Mesenchymal stem cell (in vitro differentiated cells and primary cell): ENCODE measurements around the gene TIMM17A.
A peak's percentile ranks its signal among the peaks of the same experiment; 100 is the strongest.

Experiments
- DNase-seq: peaks from one replicate; pipeline ENCODE4 v3.0.0-alpha.2; 2013
- H2AFZ ChIP-seq: one replicate; pipeline ENCODE4 v1.6.1; 2013; ENCODE audit warnings: low read depth, mild to moderate bottlenecking, control low read depth, inconsistent platforms, low read length, moderate library complexity
- H2AK5ac ChIP-seq: 2 replicates; pipeline ENCODE4 v1.6.1; 2013; ENCODE audit warnings: low read length, moderate library complexity, mild to moderate bottlenecking, inconsistent platforms; ENCODE audit not compliant: severe bottlenecking
- H2BK120ac ChIP-seq: one replicate; pipeline ENCODE4 v1.6.1; 2013; ENCODE audit warnings: low read depth, mild to moderate bottlenecking, inconsistent platforms, low read length, moderate library complexity
- H2BK12ac ChIP-seq, 2 experiments: one replicate each; pipeline ENCODE4 v1.6.1; 2013; ENCODE audit warnings: inconsistent platforms in 2 of 2, low read length in 2 of 2, mild to moderate bottlenecking in 2 of 2, moderate library complexity in 2 of 2, control low read depth in 1 of 2
- H2BK15ac ChIP-seq: one replicate; pipeline ENCODE4 v1.6.1; 2013; ENCODE audit warnings: mild to moderate bottlenecking, low read depth, inconsistent platforms; ENCODE audit not compliant: poor library complexity, severe bottlenecking
- H2BK5ac ChIP-seq: 2 replicates; pipeline ENCODE4 v1.6.1; 2013; ENCODE audit warnings: low read depth, mild to moderate bottlenecking, low read length, control low read depth, inconsistent platforms; ENCODE audit not compliant: poor library complexity, severe bottlenecking
- H3K14ac ChIP-seq, 2 experiments: one replicate each; pipeline ENCODE4 v1.6.1; 2013; ENCODE audit warnings: inconsistent platforms in 2 of 2, low read length in 2 of 2, control low read depth in 1 of 2, mild to moderate bottlenecking in 1 of 2, moderate library complexity in 1 of 2
- H3K18ac ChIP-seq, 2 experiments: one replicate each; pipeline ENCODE4 v1.6.1; 2013; ENCODE audit warnings: inconsistent platforms in 2 of 2, low read length in 2 of 2, control low read depth in 1 of 2, low read depth in 1 of 2, mild to moderate bottlenecking in 1 of 2
- H3K23ac ChIP-seq, 2 experiments: one replicate each; pipeline ENCODE4 v1.6.1; 2013; ENCODE audit warnings: inconsistent platforms in 2 of 2, low read length in 2 of 2, mild to moderate bottlenecking in 2 of 2, moderate library complexity in 2 of 2, control low read depth in 1 of 2
- H3K27ac ChIP-seq: 2 replicates; pipeline ENCODE4 v1.5.1; 2013; ENCODE audit warnings: mild to moderate bottlenecking, moderate library complexity, low read length, control low read depth, inconsistent platforms; ENCODE audit not compliant: poor library complexity, severe bottlenecking
- H3K27me3 ChIP-seq, 2 experiments: 2 replicates each; pipeline versions ENCODE4 v1.6.1 to v1.7.0; 2013; ENCODE audit warnings: low read length in 2 of 2, mild to moderate bottlenecking in 2 of 2, moderate library complexity in 2 of 2, control low read depth in 1 of 2, inconsistent platforms in 1 of 2; ENCODE audit not compliant: control insufficient read depth in 1 of 2, insufficient read depth in 1 of 2
- H3K36me3 ChIP-seq, 2 experiments: 2 replicates each; pipeline versions ENCODE4 v1.6.1 to v1.7.0; 2013; ENCODE audit warnings: low read length in 2 of 2, control low read depth in 1 of 2, inconsistent platforms in 1 of 2, low read depth in 1 of 2, mild to moderate bottlenecking in 1 of 2; ENCODE audit not compliant: insufficient read depth in 2 of 2, control insufficient read depth in 1 of 2
- H3K4ac ChIP-seq, 2 experiments: one replicate each; pipeline ENCODE4 v1.6.1; 2013; ENCODE audit warnings: inconsistent platforms in 2 of 2, low read length in 2 of 2, mild to moderate bottlenecking in 2 of 2, moderate library complexity in 2 of 2, control low read depth in 1 of 2, low read depth in 1 of 2
- H3K4me1 ChIP-seq: 2 replicates; pipeline ENCODE4 v1.6.1; 2013; ENCODE audit warnings: low read depth, low read length, control low read depth; ENCODE audit not compliant: control insufficient read depth, insufficient read depth
- H3K4me2 ChIP-seq: 2 replicates; pipeline ENCODE4 v1.6.1; 2013; ENCODE audit warnings: low read length, mild to moderate bottlenecking, inconsistent platforms; ENCODE audit not compliant: poor library complexity, severe bottlenecking
- H3K4me3 ChIP-seq, 2 experiments: 2 replicates each; pipeline versions ENCODE4 v1.5.1 to v1.7.0; 2013; ENCODE audit warnings: low read length in 2 of 2, mild to moderate bottlenecking in 2 of 2, control low read depth in 1 of 2, low read depth in 1 of 2; ENCODE audit not compliant: insufficient read depth in 1 of 2
- H3K79me1 ChIP-seq: replicated peaks from 2 replicates; pipeline ENCODE4 v1.6.1; 2013; ENCODE audit warnings: mild to moderate bottlenecking, control low read depth, low read length, inconsistent platforms; ENCODE audit not compliant: poor library complexity, severe bottlenecking
- H3K9ac ChIP-seq: 2 replicates; pipeline ENCODE4 v1.7.0; 2013; ENCODE audit warnings: mild to moderate bottlenecking, low read length, moderate library complexity
- H3K9me3 ChIP-seq: 2 replicates; pipeline ENCODE4 v1.7.0; 2013; ENCODE audit warnings: mild to moderate bottlenecking, low read length; ENCODE audit not compliant: control insufficient read depth
- H4K8ac ChIP-seq: one replicate; pipeline ENCODE4 v1.6.1; 2013; ENCODE audit warnings: inconsistent platforms, mild to moderate bottlenecking, low read length, moderate library complexity
- H4K91ac ChIP-seq: one replicate; pipeline ENCODE4 v1.6.1; 2013; ENCODE audit warnings: mild to moderate bottlenecking, low read length, inconsistent platforms
- WGBS: methylation state at CpG from one replicate; pipeline ENCODE4 v1.1.7; 2013; ENCODE audit warnings: mixed read lengths; 5-methylcytosine and 5-hydroxymethylcytosine counted together

TIMM17A gene

GRCh38 chr1:202014915-202015661 lies 59.8 kb downstream of the TIMM17A start:
- Histone ChIP-seq H2AK5ac (no peak overlapping the region), H3K4me1 (peaks cover 59% of the 10 kb centered on the region), H3K4me2 (no peak overlapping the region), H2BK15ac (no peak overlapping the region), H3K14ac (peak overlapping the region in 1 of 2 experiments; percentile 15), H3K36me3 (peaks cover 0 to 65% of the 10 kb centered on the region in 2 experiments), H3K4me3 (no peak overlapping the region), H4K91ac (no peak overlapping the region), H2BK5ac (no peak overlapping the region), H3K18ac (no peak overlapping the region), H3K4ac (no peak overlapping the region), H4K8ac (no peak overlapping the region), H2BK120ac (no peak overlapping the region), H3K23ac (no peak overlapping the region), H3K9me3 (no peaks in the 10 kb centered on the region), H2AFZ (no peak overlapping the region), H3K27ac (no peak overlapping the region), H3K79me1 (peaks cover 24% of the 10 kb centered on the region), H3K27me3 (peaks cover 0 to 20% of the 10 kb centered on the region in 2 experiments), H3K9ac (no peak overlapping the region), H2BK12ac (no peak overlapping the region)
- DNase-seq: no peak
- 95% methylated on average over 16 of the region's 17 CpGs for WGBS

- Histone ChIP-seq H2BK15ac (no peak overlapping the region), H3K27ac (no peak overlapping the region)
These were observed 60.3 kb downstream of the TIMM17A start for GRCh38 chr1:202015662-202015937.

GRCh38 chr1:202016022-202016810 lies 60.9 kb downstream of the TIMM17A start:
- Histone ChIP-seq H3K18ac (no peak overlapping the region), H3K9me3 (no peaks in the 10 kb centered on the region), H2BK5ac (no peak overlapping the region), H3K36me3 (peaks cover 0 to 65% of the 10 kb centered on the region in 2 experiments), H2BK12ac (no peak overlapping the region), H3K27me3 (peaks cover 0 to 20% of the 10 kb centered on the region in 2 experiments), H3K4ac (no peak overlapping the region), H3K9ac (no peak overlapping the region), H4K8ac (no peak overlapping the region), H3K27ac (no peak overlapping the region), H3K4me1 (peaks cover 54% of the 10 kb centered on the region), H2BK15ac (no peak overlapping the region), H3K4me2 (no peak overlapping the region), H2AFZ (no peak overlapping the region), H3K23ac (no peak overlapping the region), H3K14ac (no peak overlapping the region), H3K79me1 (peaks cover 24% of the 10 kb centered on the region), H3K4me3 (no peak overlapping the region), H4K91ac (no peak overlapping the region), H2AK5ac (no peak overlapping the region), H2BK120ac (no peak overlapping the region)
- DNase-seq: no peak
- WGBS: 93% methylated on average over 9 of the region's 9 CpGs

More at GRCh38 chr1:202015662-202015937, 60.3 kb downstream of the TIMM17A start:
- Histone ChIP-seq H3K4me1 (peaks cover 58% of the 10 kb centered on the region), H3K27me3 (peaks cover 0 to 20% of the 10 kb centered on the region in 2 experiments), H3K36me3 (peaks cover 0 to 65% of the 10 kb centered on the region in 2 experiments), H3K9ac (no peak overlapping the region), H3K79me1 (peaks cover 24% of the 10 kb centered on the region), H3K23ac (no peak overlapping the region), H3K9me3 (no peaks in the 10 kb centered on the region), H4K8ac (no peak overlapping the region), H2AFZ (no peak overlapping the region), H2AK5ac (no peak overlapping the region), H3K18ac (no peak overlapping the region), H3K14ac (no peak overlapping the region), H3K4me2 (no peak overlapping the region), H3K4me3 (no peak overlapping the region), H2BK5ac (no peak overlapping the region), H3K4ac (no peak overlapping the region), H2BK12ac (no peak overlapping the region), H2BK120ac (no peak overlapping the region), H4K91ac (no peak overlapping the region)
- no peak for DNase-seq
- 100% methylated on average over 1 of the region's 3 CpGs for WGBS
